Right lobe of liver (tissue), 6 donors: ENCODE measurements around the gene EFHD2. TPM values are rescaled to one million over a fixed set of nuclear protein-coding genes. Genes with fewer than 3 reads are reported as not detected.
A peak's percentile ranks its signal among the peaks of the same experiment; 100 is the strongest.

Experiments used
- ATAC-seq, 4 donors: fragments of 200-7000 bp; cut with Tn5 transposase; one replicate each; pipeline ENCODE4 v1.9.1; 2020; ENCODE audit warnings: mild to moderate bottlenecking in 4 of 4, moderate library complexity in 4 of 4
- DNase-seq, 3 donors: peaks; one replicate each; pipeline ENCODE4 v3.0.0-alpha.2; 2020
- H3K27ac ChIP-seq, 3 donors: fragments of 200-600 bp; one replicate each; pipeline ENCODE4 v1.8.0; 2022
- H3K27me3 ChIP-seq, 2 donors: fragments of 200-600 bp; one replicate each; pipeline ENCODE4 v1.8.0; 2022
- H3K36me3 ChIP-seq, 4 donors: fragments of 200-600 bp; sonication (generic) in 1 of 4; one replicate each; pipeline versions ENCODE4 v1.5.1 to v1.8.0; 2017 to 2022; ENCODE audit warnings: control low read depth in 1 of 4
- H3K4me1 ChIP-seq, 4 donors: fragments of 200-600 bp; sonication (generic) in 1 of 4; one replicate each; pipeline versions ENCODE4 v1.5.1 to v1.8.0; 2017 to 2022; ENCODE audit warnings: control low read depth in 1 of 4
- H3K4me3 ChIP-seq, 3 donors: fragments of 200-600 bp; one replicate each; pipeline ENCODE4 v1.8.0; 2022
- H3K9me3 ChIP-seq, 4 donors: fragments of 200-600 bp; sonication (generic) in 1 of 4; one replicate each; pipeline versions ENCODE4 v1.5.1 to v1.8.0; 2017 to 2022; ENCODE audit warnings: control low read depth in 1 of 4
- POLR2A ChIP-seq: fragments of 450-650 bp; IDR thresholded peaks from one replicate; pipeline ENCODE4 v1.6.1; 2017; ENCODE audit warnings: antibody characterized with exemption, mild to moderate bottlenecking
- WGBS: methylation state at CpG from one replicate; pipeline ENCODE4 v1.1.6; 2018; ENCODE audit warnings: low coverage, low lambda C conversion rate; ENCODE audit not compliant: insufficient coverage; ENCODE audit errors: missing lambda C conversion rate; 5-methylcytosine and 5-hydroxymethylcytosine counted together
- intact Hi-C, 2 donors: fragments of 100-400 bp; cut with DNase I; formaldehyde crosslinking; loops; one replicate each; pipeline versions ENCODE4 v1.11.2 to v1.14.1; 2022
- total RNA-seq, 6 experiments: library from RNA; depleted of rRNA in 2 of 6; stranded (reverse); fragments of >200 nt in 2 of 6; fragmentation: NEBNext Ultra II Directional in 3 of 6; extraction: Animal tissue kit (Norgen Biotek cat#: 25700) in 3 of 6; gene quantifications; one replicate each; pipeline versions ENCODE4 v1.1.0 to v1.2.4, GENCODE V29; 2016 to 2023
- TF ChIP-seq, protein P1 (sequence below), 4 donors: fragments of 200-600 bp in 3 of 4; fragments of 450-650 bp in 1 of 4; IDR thresholded peaks; one replicate each; pipeline versions ENCODE4 v1.5.1 to v1.8.0; 2016 to 2022; ENCODE audit warnings: antibody characterized with exemption in 4 of 4, mild to moderate bottlenecking in 2 of 4
- donor health status: DM: no; HTN: yes; CAD: no.
- donor health status: DM: no; HTN: no; CAD: no.
- donor health status: DM: no; HTN: no; CAD: no.
- donor health status: DM: no; HTN: yes; CAD: no.
- donor health status: DM: no; HTN: yes; CAD: no.

Gene EFHD2
- total RNA-seq, 6 experiments from 2014 or later = 9.9 to 19.4 (median 15.6) TPM

DNA sequence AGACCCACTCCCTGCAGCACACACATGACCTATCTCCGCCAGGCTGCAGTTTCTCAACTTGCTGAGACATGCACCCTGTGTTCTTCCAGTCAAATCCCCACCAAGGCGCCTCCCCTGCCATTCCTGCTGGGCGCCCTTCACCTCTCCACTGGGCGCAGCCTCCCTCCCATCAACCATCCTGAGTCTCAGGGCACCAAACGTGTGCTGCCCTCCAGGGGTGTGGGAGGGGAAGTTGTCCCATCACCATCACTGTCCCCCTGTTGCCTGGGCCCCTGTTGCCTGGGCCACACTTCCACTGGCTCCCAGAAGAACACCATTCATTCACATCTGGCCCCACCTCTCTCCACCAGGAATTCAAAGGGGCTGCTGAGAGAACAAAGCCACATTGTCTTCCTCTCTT, 44.9 kb upstream of the EFHD2 start:
- ATAC-seq (no peak), DNase-seq (no peak)
- no peak overlapping the region for H3K27ac ChIP-seq
- H3K36me3 ChIP-seq = no peaks in the 10 kb centered on the region
- peaks cover 0 to 27% (median 8%) of the 10 kb centered on the region in 4 donors for H3K4me1 ChIP-seq
- WGBS = 80% methylated on average over 3 of the region's 5 CpGs
- TF ChIP-seq, protein P1, sequence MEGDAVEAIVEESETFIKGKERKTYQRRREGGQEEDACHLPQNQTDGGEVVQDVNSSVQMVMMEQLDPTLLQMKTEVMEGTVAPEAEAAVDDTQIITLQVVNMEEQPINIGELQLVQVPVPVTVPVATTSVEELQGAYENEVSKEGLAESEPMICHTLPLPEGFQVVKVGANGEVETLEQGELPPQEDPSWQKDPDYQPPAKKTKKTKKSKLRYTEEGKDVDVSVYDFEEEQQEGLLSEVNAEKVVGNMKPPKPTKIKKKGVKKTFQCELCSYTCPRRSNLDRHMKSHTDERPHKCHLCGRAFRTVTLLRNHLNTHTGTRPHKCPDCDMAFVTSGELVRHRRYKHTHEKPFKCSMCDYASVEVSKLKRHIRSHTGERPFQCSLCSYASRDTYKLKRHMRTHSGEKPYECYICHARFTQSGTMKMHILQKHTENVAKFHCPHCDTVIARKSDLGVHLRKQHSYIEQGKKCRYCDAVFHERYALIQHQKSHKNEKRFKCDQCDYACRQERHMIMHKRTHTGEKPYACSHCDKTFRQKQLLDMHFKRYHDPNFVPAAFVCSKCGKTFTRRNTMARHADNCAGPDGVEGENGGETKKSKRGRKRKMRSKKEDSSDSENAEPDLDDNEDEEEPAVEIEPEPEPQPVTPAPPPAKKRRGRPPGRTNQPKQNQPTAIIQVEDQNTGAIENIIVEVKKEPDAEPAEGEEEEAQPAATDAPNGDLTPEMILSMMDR (IDR thresholded peaks at IDR 0.05) = no peak
- no peak for TF ChIP-seq POLR2A
- intact Hi-C loops = no loop called here
- H3K27me3 ChIP-seq = no peaks in the 10 kb centered on the region
- H3K9me3 ChIP-seq = no peaks in the 10 kb centered on the region
- H3K4me3 ChIP-seq = no peak overlapping the region

DNA sequence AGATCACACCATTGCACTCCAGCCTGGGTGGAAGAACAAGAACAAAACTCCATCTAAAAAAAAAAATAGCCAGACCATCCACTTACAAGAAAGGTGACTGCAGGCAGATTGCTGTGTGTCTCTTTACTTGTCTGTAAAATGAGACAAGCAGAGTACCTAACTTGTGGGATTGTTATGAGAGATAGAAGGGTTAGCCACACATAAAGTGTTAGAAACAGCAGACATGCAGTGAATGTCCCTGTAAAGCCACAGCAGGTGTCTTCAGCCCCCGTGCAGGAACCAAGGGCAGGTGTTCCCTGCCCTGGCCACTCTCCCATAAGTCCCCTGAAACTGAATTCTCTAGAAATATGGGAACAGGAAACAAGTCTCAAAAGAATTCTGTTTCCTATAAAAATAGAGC, 40.8 kb upstream of the EFHD2 start:
- Histone ChIP-seq H3K27me3 (no peaks in the 10 kb centered on the region), H3K27ac (no peak overlapping the region), H3K4me3 (no peak overlapping the region), H3K36me3 (no peaks in the 10 kb centered on the region), H3K9me3 (no peaks in the 10 kb centered on the region), H3K4me1 (peaks cover 0 to 43% (median 17%) of the 10 kb centered on the region in 4 donors)
- ATAC-seq = no peak
- TF ChIP-seq, protein P1 (IDR thresholded peaks at IDR 0.05) = no peak
- TF ChIP-seq POLR2A = no peak
- intact Hi-C loops = no loop called here
- no CpG with 5 or more reads among the region's 1 CpG for WGBS
- DNase-seq = no peak

DNA sequence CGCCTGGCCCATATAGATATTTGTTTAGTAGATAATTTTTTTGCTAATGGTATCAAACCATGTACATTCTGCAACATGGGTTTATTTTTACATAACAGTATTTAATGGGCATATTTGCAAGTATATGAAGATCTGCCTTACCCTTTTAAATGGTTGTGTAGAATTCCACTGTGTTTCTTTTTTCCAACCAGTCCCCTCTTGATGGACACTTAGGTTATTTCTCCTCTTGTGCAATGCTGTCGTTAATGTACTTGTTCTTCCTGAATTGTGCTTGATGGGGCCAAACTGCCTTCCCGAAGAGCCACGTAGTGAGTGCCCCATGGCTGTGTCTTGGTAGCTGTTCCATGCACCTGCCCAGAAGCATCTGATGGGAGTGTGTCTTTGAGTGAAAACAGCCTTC, 39.4 kb upstream of the EFHD2 start:
- Histone ChIP-seq H3K9me3 (no peaks in the 10 kb centered on the region), H3K27ac (peak overlapping the region in 2 of 3 donors; percentile 43 to 60), H3K36me3 (no peaks in the 10 kb centered on the region), H3K27me3 (no peaks in the 10 kb centered on the region), H3K4me3 (no peak overlapping the region), H3K4me1 (peaks cover 0 to 43% (median 17%) of the 10 kb centered on the region in 4 donors)
- TF ChIP-seq POLR2A = no peak
- TF ChIP-seq, protein P1 (IDR thresholded peaks at IDR 0.05) = no peak
- 69% methylated on average over 4 of the region's 4 CpGs for WGBS
- no peak for ATAC-seq
- no peak for DNase-seq
- intact Hi-C loops = no loop called here

DNA sequence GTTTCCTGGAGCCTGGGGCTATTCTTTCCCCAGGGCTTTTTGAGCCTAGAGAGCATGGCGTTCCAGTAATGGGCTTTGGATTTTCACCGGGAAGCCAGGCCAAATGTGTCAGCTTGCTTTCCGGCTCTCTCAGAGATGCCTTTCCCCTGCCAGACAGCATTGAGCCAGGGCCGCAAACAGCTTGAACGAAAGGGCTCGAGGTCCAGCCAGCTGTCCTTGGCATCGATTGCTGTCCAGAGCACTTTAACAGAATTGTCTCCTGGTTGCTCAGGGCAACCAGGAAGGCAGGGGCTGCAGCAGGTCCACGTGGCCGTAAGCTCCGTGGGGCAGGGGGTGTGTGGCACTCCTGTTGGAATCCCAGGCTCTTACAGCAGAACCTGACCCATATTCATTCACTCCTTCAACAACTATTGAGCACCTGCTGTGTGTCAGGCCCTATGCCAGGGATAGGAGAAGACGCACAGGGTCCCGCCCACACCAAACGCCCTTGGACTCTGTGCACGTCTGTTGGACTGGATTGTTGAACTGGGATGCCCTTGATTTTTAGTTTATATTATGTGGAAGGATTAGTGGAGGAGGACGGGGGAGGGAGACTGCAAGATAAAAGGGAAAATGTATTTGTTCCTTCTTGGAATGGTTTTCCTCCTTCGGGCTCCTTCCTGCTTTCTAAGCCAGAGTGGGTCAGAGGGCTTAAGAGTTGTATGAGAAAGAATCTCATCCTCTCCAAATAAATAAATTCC, 38.7 kb upstream of the EFHD2 start:
- DNase-seq (peak; percentile 70 to 86 (median 85)), ATAC-seq (peak; percentile 76 to 85 (median 81))
- H3K4me3 ChIP-seq = no peak overlapping the region
- H3K36me3 ChIP-seq = no peaks in the 10 kb centered on the region
- 30% methylated on average over 6 of the region's 16 CpGs for WGBS
- H3K9me3 ChIP-seq = no peaks in the 10 kb centered on the region
- TF ChIP-seq, protein P1 (IDR thresholded peaks at IDR 0.05) = no peak
- TF ChIP-seq POLR2A = no peak
- peaks cover 0 to 40% (median 16%) of the 10 kb centered on the region in 4 donors for H3K4me1 ChIP-seq
- H3K27ac ChIP-seq = peak overlapping the region in 2 of 3 donors; percentile 43 to 60
- H3K27me3 ChIP-seq = no peaks in the 10 kb centered on the region
- intact Hi-C loops = no loop called here
